ENCODE measurements around the gene IMPG1. TPM values are rescaled to one million over a fixed set of nuclear protein-coding genes. Genes with fewer than 3 reads are reported as not detected.

IMPG1 gene
- total RNA-seq, 1 donor from 2014 or later = not detected

GRCh38 chr6:75968143-75968542, 104.3 kb downstream of the IMPG1 start:
- Mint-ChIP-seq H3K27me3 (ENCODE audit: unreplicated experiment) (no peaks in the 10 kb centered on the region), H3K27ac (ENCODE audit: unreplicated experiment) (no peak overlapping the region), H3K9me3 (ENCODE audit: unreplicated experiment) (no peaks in the 10 kb centered on the region), H3K36me3 (ENCODE audit: low read depth, unreplicated experiment) (no peaks in the 10 kb centered on the region), H3K4me1 (ENCODE audit: unreplicated experiment) (no peaks in the 10 kb centered on the region), H3K4me3 (ENCODE audit: unreplicated experiment) (no peak overlapping the region)
- no peak for DNase-seq (ENCODE audit: low spot score)
- TF ChIP-seq CTCF (IDR thresholded peaks at IDR 0.05; ENCODE audit: unreplicated experiment) = no peak

- no peak for TF ChIP-seq CTCF (IDR thresholded peaks at IDR 0.05; ENCODE audit: unreplicated experiment)
- no peaks in the 10 kb centered on the region for H3K27me3 Mint-ChIP-seq (ENCODE audit: unreplicated experiment)
- H3K4me3 Mint-ChIP-seq (ENCODE audit: unreplicated experiment) = no peak overlapping the region
- H3K4me1 Mint-ChIP-seq (ENCODE audit: unreplicated experiment) = no peaks in the 10 kb centered on the region
- H3K36me3 Mint-ChIP-seq (ENCODE audit: low read depth, unreplicated experiment) = no peaks in the 10 kb centered on the region
- no peak overlapping the region for H3K27ac Mint-ChIP-seq (ENCODE audit: unreplicated experiment)
- no peaks in the 10 kb centered on the region for H3K9me3 Mint-ChIP-seq (ENCODE audit: unreplicated experiment)
- no peak for DNase-seq (ENCODE audit: low spot score)
These were observed 108.9 kb downstream of the IMPG1 start for GRCh38 chr6:75963569-75963968.

DNA sequence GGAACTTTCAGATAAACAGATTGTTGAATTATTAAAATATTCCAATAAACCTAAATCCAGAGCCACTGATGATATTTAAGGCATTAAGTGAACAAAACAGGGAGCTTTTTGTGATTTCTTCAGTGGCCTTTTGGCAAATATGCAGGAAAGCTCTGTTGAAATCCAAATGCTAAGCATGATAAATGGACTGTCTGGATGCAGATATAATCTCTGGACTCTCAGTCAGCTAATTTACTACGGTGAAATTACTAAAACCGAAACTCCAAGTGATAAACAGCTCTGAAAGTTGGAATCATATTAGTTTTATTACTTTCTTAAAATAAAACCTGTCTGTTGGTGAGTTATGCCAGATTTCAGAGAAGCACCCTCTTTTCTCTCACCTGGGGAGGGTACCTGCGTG, 120.3 kb downstream of the IMPG1 start:
- Mint-ChIP-seq H3K4me1 (ENCODE audit: unreplicated experiment) (no peaks in the 10 kb centered on the region), H3K9me3 (ENCODE audit: unreplicated experiment) (no peaks in the 10 kb centered on the region), H3K4me3 (ENCODE audit: unreplicated experiment) (no peak overlapping the region), H3K36me3 (ENCODE audit: low read depth, unreplicated experiment) (no peaks in the 10 kb centered on the region), H3K27ac (ENCODE audit: unreplicated experiment) (no peak overlapping the region), H3K27me3 (ENCODE audit: unreplicated experiment) (peaks cover 2% of the 10 kb centered on the region)
- no peak for TF ChIP-seq CTCF (IDR thresholded peaks at IDR 0.05; ENCODE audit: unreplicated experiment)
- no peak for DNase-seq (ENCODE audit: low spot score)

DNA sequence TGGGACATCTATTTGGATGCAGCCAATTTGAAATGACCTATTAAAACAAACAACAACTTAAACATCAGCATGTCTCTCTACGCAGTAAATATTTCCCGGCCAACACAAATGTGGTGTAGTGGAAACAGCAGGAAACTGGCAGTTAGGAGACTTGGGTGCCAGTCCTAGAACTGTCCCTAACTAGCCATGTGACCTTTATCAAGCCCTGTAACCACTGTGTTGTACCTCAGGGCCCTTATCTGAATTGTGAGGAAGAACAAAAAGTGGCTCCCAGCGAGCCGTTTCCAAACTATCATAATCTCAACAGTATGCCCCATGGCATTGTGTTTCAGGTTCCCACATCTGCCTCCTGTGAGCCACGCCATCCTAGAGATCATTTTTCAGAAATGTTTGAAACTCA, 124.5 kb downstream of the IMPG1 start:
- Mint-ChIP-seq H3K27me3 (ENCODE audit: unreplicated experiment) (peaks cover 2% of the 10 kb centered on the region), H3K36me3 (ENCODE audit: low read depth, unreplicated experiment) (no peaks in the 10 kb centered on the region), H3K4me3 (ENCODE audit: unreplicated experiment) (no peak overlapping the region), H3K4me1 (ENCODE audit: unreplicated experiment) (no peaks in the 10 kb centered on the region), H3K9me3 (ENCODE audit: unreplicated experiment) (no peaks in the 10 kb centered on the region), H3K27ac (ENCODE audit: unreplicated experiment) (no peak overlapping the region)
- TF ChIP-seq CTCF (IDR thresholded peaks at IDR 0.05; ENCODE audit: unreplicated experiment) = no peak
- DNase-seq (ENCODE audit: low spot score) = no peak

GRCh38 chr6:75946146-75946831, 126.2 kb downstream of the IMPG1 start:
- no peak overlapping the region for H3K27ac Mint-ChIP-seq (ENCODE audit: unreplicated experiment)
- H3K4me3 Mint-ChIP-seq (ENCODE audit: unreplicated experiment) = no peak overlapping the region
- H3K36me3 Mint-ChIP-seq (ENCODE audit: low read depth, unreplicated experiment) = no peaks in the 10 kb centered on the region
- no peaks in the 10 kb centered on the region for H3K4me1 Mint-ChIP-seq (ENCODE audit: unreplicated experiment)
- peaks cover 2% of the 10 kb centered on the region for H3K27me3 Mint-ChIP-seq (ENCODE audit: unreplicated experiment)
- no peak for TF ChIP-seq CTCF (IDR thresholded peaks at IDR 0.05; ENCODE audit: unreplicated experiment)
- no peaks in the 10 kb centered on the region for H3K9me3 Mint-ChIP-seq (ENCODE audit: unreplicated experiment)
- DNase-seq (ENCODE audit: low spot score) = no peak

Data from endothelial cell (in vitro differentiated cells).